NCI-H345 (cell line): Measurements from ENCODE around the gene SCN10A.
A peak's percentile ranks its signal among the peaks of the same experiment; 100 is the strongest.

Experiments
- DNase-seq: peaks from one replicate; lab custom pipeline; 2025; lab: John Stamatoyannopoulos, UW

Gene SCN10A

DNA sequence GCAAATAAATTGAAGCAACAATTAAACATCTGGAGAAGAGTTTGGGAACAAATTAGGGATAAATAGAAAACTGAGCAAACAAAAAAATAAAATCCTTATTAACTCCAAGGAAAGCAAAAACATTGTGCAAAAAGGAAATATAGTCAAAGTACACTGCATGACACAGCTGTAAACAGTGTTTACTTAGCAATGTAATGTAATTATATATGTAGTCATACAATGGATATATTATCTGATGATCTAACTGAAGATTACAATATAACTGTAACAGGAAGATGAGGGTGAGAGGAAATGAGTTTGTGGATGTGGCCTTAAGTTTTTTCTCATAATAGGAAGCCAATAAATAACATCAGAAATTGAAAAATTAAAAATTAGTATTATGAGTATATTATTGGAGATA is 42.5 kb downstream of the SCN10A start:
- no peak for DNase-seq

DNA sequence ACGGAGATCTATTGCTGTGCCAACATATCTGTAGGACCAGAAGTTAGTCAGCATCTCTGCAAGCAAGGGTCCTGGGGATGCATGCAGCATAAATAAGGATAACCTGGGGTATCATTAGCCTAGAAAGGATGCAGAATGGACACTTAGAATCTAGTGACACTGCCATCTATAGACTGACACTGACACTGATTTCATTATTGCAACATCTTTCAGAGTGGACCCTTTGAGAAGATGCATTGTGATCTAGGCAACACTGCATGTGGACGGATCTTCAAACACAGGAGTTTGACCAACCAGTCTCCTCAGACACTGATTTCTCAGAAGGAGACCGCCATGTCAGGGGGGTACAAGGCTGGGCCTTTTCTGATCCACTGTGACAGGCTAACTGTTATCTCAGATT is 52.4 kb downstream of the SCN10A start:
- no peak for DNase-seq

DNA sequence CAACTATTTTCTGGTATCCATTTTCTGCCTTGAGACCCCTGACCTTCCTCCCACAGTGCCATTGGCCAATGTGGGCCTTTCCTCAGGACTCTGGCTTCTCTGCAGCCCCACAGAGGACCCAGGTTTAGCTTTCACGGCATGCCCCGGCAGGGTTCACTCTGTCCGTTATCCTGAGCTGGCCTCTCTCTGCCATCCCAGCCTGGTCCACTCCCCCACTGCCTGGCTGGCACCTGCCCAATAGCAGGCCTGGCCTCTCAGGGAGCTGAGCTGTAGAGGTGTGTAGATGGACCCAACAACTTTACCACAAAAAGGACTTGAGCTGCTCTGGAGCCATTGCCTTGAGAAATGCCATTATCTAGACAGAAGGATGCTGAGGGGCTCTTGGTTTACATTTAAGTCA is 57.5 kb downstream of the SCN10A start:
- DNase-seq: no peak

DNA sequence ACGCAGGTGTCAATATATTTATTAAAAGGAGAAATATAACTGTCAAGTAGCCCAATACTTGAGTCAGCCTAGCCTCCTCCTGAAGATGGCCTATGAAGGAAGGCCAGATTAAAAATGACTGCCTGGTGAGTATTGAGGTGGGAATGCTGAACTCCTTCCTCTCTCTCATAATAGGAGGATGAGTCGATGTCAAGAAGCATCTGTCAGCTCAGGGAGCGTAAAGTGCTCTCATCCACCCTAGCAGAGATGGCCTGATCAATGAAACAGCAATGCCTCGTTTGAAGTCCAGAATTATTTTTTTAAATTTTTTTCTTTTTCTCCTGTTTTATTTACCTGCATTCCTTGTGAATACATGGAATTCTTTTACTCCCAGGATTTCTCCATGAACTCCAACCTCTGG is 58.3 kb downstream of the SCN10A start:
- no peak for DNase-seq

DNA sequence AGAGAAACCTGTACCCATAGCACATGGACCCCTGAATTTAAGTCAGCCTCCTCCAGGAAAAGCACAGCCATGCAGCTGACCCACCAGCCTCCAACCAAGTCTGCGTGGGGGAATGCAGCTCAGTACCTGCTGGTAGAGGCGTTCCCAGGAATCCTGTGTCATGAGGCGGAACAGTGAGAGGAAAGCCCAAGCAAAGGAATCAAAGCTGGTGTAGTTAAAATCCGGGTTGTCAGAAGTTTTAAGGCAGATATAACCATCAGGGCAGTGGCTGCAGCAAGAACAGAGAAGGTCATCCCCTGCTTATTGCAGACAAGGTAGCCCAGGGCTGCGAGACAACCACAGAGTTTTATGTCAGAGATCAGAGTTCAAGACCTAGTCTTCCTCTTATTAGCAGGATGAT is 59.1 kb downstream of the SCN10A start:
- DNase-seq: no peak

DNA sequence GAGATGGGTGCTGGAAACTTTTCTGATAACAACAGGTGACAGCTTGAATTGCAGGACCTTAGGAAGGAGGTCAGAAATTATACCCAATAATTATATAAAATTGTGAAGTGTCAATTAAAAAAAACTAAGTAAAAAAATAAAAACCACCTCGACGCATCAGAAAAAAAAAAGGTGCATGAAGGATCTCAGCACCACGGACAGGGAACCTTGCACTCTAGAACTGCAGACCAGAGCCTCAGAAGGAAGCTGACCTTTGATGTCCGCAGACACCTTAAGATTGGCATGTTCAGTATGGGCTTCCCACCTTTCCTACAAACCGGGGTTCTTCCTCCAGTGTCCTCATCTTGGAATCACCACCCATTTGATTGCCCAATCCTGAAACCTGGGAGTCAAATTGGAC is 60.9 kb downstream of the SCN10A start:
- no peak for DNase-seq

DNA sequence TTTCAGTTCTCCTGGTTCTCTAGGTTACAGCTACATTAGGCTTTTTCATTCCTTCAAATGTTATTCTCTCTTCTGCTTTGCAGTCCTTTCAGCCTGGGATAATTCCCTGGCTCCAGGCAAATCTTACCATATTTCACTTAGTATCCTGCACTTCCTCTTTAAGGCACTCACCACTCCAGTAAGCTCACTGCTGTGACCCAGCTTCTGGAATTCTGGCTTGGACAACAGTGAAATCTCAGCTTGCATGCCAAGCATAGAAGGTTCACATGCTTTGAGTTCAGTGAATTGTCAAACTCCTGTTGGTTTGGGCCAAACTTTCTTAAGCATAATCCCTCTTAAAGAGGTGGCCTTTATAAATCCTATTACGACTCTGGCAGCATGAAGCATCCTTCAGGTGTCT is 69.4 kb downstream of the SCN10A start:
- no peak for DNase-seq

DNA sequence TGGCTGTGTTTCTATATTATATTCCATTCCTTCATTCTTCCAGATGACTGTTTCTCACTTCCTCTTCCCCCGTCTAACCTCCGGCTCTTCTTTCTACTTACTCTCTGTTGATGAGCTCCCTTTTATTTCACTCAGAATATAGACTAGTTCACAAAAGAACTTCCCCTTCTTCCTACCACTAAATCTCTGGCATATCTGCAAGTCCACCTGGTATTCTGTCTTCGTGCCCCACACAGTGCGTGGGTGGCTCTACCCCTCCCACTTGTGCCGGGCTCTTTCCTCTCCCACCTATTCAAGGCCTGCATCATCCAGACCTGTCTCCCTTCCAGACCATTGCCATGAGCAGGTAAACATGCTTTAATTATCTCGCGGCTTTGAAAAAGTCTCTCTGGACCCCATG is 73.0 kb downstream of the SCN10A start:
- no peak for DNase-seq

DNA sequence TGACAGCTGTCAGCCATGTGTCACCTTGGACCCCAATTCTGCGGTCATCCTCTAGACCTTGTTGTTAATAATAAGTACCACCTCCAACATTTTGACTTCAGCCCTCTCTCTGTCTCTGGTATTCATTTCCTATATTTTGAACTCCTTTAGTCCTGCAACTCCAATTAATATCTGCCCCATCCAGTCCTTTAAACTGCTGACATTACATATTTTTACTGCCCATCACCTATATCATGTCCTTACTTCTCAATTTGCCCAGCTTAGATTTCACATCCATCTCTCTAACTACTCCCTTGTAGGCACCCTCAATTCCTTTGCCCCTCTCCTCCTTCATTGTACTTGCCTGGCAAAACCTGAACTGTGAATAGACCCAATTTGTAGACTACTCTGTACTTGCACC is 73.5 kb downstream of the SCN10A start:
- no peak for DNase-seq

DNA sequence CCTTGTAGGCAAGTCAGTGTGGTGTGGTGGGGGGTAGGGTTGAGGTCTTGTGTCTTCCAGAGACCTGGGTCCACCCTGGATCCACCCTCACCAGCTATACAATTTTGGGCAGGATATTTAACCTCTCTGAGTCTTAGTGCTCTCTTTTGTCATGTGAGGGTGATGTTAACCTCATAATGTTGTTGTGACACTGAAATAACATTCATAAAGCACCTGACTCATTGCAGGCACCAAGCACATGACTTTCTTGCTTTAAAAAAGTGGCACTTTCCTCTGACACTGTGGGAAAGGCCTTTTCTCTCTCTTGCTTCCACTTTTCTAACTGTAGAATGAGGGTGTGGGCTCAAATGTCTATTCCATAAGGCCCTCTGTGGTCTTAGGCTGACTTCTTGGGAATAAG is 75.5 kb downstream of the SCN10A start:
- no peak for DNase-seq

DNA sequence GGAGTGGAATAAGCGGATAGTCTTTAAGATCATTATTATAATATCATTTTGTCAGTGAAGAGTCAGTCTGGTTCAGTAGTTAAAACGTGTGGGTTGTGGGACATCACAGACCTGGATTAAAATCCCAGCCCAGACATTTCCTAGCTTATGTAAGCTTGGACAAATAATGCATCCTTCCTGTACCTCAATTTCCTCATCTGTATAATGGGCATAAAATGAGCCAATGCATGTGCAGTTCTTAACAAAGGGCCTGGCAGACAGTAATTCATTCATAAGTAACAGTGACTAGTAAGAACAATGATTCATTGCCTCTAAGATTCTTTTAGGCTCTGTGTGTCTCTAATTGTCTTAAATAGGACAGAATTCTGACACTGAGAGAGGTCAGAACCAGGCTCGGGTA is 76.1 kb downstream of the SCN10A start:
- DNase-seq: no peak

DNA sequence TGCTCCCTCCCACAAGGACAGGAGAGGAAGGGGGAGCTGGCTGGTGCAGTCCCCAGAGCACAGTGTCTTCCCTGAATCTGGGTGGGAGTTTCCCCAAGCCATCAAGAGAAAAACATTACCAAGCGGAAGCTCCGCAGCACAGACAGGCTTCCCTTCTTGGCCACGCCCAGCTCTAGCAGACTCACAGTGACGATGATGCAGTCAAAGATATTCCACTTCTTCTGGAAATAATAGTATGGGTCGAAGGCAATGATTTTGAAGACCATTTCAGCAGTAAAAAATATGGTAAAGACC is 76.7 kb downstream of the SCN10A start:
- DNase-seq: no peak

DNA sequence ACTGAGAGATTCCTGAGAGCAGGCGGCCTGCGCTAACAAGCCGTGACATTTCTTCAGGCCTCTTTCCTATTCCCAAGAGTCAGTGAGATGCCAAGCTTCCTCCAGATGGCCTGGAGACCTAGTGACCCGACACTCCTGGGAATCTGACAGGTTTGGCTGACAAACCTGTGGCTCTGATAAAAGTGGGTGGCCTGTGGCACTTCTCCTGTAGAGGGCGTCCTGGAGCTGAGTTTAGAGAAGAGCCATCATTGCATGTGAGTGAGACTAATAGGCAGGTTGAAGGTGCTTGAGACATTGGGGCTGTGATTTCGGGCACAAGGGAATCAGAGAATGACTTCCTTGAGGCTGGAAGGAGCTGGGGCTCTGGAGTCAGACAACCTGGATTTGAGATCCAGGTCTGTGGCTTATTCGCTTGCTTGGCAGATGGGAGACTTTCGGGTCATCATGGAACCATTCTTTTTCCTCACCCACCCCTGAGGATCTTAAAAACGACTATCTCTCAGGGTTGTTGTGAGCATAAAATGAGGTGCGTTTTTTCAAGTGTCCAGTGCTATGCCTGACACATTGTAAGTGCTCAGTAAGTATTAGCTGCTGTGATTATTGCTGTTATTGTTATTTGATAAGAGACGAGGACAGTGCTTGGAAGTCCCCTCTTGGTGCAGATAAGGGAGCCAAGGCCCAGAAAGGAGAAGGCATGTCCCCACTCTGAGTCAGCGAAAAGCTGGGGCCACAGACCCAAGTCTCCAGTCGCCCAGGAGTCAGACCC is 77.2 kb downstream of the SCN10A start:
- peak; percentile 17 for DNase-seq

DNA sequence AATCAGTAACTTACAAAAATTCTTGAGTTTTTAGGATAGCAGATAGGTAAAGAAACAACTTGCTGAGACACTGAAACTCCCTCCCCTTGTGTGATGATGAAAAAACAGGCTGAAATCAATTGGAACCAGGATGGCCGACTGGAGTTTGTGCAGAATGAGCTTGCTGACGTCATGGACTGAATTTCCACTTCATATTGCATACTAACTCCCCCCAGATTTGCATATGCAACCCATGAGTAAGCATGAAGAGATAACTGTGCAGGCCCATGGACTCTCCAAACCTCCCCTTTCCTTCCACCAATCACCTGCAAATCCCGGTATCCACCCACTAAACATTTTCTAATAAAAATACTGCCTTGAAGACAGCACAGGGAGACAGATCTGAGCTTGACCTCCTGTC is 84.5 kb downstream of the SCN10A start:
- no peak for DNase-seq

DNA sequence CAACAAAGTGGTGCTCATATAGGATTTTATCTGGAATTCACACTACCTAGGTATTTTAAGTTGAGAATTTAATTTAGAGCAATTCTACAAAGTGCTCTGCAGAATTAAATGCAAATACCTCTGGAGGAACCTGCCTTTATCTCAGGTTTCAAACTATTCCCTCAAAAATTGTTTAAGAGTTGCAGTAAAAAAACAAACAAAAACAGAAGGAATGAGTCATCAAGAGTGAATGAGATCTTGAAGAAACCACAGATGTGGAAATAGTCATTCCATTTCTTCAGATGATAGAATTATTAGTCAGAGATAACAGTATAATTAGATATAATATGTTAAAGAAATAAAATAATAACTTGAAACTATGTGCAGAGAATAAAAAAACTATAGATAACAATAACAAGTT is 85.7 kb downstream of the SCN10A start:
- DNase-seq: no peak

DNA sequence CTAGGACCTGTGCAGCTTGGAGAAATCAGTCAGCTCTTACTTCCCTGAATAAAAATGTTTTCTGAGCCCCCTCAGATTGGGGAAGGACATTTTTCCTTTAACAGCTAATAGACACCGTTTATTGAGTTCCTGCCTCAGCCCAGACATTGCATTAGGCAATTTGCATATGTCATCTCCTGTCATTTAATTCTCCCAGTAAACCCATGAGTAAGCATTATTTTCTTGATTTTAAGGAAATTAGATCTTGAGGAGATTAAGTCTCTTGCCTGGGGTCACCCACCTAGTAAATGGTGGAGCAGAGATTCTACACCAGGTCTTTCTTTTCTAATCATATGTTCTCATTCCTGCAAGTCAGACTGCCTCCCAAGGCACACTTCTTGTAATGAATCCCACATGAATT is 88.0 kb downstream of the SCN10A start:
- DNase-seq: no peak

DNA sequence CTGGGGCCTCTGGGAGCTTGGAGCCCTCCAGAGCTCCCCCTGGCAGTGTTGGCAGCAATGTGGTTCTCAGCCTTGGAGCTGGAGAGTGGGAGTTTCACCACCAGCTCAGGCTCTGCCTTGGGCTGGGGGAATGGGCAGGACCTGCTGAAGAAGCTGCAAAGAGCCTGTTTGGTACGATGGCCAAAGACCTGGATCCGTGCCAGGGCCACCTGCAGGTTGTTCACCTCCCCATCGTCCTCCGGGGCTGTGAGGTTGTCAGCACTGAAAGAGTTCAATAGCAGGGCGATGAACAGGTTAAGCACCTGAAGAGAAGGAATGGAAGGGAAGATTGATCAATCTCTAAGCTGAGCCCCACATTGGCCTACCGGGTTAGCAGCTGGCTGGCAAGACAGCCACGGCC is 89.3 kb downstream of the SCN10A start:
- no peak for DNase-seq

DNA sequence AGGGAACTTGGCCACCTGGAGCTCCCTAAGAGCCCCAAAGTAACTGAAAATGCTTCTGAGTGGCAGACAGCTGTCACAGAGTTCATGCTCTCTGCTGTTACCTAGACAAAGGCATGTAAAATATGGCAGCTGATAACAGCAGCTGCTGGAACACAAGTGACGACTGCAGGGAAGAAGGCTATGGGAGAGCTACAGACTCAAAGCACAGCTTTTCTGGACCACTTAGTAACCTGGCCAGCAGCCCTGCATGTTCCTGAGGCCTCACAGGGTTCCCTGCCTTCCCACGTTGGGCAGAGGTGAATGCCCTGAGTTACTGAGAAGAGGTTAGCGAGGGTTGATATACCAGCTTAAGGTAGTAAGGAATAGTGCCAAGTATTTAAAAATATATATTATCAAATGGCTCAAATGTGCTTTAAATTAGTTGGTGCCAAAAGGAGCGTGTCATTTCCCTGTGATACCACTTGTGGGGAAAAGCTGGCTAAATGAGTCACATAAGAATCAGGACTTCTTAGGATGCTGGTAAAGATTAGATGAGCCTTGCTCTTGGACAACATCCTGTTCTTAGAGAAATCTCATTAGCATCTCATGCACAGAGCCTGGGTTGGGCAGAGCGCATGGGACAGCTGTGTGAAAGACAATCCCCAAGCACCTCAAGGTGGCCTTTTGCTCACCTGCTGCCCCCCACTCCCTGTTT is 90.1 kb downstream of the SCN10A start:
- peak; percentile 4 for DNase-seq

DNA sequence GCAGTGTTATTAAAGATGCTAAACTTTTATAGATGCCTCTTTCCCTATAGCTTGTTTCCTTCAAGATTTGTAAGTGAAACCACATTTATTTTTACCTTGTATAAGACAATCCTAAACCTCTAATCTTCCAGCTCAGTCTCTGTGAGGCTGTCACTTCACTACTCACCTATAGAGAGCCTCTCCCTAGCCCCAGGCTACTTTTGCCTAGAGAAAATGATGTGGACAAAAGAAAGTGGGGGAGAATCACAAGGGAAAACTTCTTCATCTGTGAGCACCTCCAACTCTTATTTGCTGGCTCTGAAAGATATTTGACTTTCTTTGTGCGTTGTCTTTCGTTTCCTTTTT is 91.7 kb downstream of the SCN10A start:
- DNase-seq: no peak

DNA sequence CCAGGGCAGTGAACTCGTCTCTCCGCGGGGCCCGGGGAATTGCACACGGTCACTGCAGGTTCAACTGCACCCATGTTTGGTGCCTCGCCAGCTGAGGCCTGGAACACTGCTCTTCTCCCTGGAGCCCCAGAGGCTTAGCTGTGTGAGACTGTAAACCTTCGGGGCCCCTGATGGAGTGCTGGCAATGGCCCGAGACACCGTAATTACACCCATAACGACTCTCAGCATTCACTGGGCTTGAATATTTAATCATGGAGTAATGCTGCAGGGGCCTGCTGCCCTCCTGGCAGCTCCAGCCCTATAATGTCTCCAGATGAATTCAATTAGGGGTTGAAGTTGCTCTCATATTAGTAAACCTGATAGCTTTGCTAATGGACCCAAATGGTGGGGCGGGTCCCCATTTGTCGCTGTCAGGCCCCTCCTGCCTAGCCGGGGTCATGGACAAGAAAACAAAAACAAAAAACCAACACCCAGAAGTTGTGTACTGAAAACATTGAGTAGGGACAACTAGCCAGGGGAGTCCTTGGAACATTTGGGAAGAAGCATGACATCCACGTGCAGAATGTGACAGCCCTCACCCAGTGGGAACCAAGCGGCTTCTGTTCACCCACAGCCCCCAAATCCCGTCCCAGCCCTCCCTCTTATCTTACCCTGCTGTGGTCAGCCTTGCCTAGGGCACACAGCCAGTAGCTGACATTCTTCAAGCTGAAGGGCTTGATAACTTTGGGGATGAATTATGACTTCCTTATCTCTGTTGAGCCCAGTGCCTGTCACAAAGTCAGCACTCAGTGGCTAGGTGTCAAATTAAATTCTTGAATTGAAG is 92.2 kb downstream of the SCN10A start:
- no peak for DNase-seq

DNA sequence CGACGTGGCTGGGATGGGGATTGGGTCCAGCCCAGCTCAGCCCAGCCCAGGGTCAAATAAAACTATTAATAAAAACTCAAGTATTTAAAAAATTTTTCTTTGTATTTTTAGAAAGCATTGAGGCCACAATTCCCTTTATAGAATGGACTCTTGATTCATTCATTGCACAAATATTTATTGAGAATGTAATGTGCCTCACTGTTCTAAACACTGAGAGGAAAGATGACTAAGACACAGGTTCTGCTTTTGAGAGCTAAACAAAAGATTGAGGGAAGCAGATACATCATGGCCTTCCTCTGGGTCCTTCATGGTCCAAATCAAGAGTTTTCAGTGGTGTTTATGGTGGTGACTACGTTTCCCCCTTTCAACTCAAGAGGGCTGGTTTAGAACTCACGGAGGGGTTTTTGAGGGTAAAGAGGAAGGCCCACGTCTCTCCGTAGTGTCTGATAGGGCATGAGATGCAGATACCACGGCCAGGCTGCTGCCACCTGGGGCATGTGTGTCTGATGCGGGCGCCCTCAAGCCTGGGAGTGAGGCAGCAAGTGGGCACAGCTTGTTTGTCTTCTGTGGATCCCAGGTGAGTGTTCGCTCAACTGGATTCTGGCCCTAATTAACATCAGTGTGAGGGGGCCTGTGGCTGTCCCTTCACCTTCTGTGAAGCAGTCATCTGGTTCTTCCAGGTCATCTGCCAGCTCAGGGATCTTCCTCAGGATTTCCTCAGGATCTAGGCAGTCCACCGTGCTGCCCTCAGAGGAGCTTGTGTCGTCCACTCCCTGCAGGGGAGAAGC is 93.0 kb downstream of the SCN10A start:
- no peak for DNase-seq

DNA sequence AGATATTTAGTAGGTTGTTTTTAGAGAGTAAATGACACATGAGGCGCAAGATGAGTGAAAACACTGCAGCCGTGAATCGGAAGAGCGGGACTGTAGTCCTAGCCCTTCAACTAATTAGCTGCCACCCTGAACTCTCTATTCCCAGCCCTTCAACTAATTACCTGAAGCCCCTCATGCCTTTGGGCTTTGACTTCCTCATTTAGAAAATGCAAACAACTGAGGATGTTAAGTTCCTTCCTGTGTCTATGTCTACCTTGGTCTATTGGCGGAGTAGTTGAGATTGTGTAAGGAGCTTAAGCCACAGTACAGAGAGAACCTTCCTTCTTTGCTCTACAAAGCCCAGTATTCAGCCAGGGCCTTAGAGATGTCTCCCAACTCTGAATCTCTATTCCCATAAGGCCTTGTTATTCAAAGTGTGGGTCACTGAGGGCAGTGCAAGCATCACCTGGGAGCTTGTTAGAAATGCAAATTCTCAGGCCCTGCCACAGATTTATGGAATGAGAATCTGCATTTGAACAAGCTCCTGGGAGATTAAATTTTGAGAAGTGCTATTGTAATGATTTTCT is 94.7 kb downstream of the SCN10A start:
- no peak for DNase-seq
